Epithelial cell of proximal tubule (primary cell): ENCODE results near the gene GUCY1A2. TPM values are rescaled to one million over a fixed set of nuclear protein-coding genes. Genes with fewer than 3 reads are reported as not detected.

Experiments
- DNase-seq: peaks from one replicate; pipeline ENCODE4 v3.0.0-alpha.2; 2011; ENCODE audit warnings: low read depth
- H3K4me3 ChIP-seq: 2 replicates; pipeline ENCODE4 v1.5.1; 2011; ENCODE audit warnings: low read depth, mild to moderate bottlenecking, low read length
- CTCF ChIP-seq: conservative IDR thresholded peaks from 2 replicates; pipeline ENCODE4 v1.5.1; 2012; ENCODE audit warnings: low read depth, mild to moderate bottlenecking, low read length
- total RNA-seq: library from RNA; depleted of rRNA; stranded (reverse); fragments of >200 nt; gene quantifications from 2 replicates; pipeline ENCODE4 v1.2.3, GENCODE V29; 2015

GUCY1A2 gene
- total RNA-seq, 1 donor from 2014 or later: 0.06 TPM

- DNase-seq: no peak
- H3K4me3 ChIP-seq: no peak overlapping the region
- no peak for TF ChIP-seq CTCF
Observed at GRCh38 chr11:106668147-106668546, 350.1 kb downstream of the GUCY1A2 start.

GRCh38 chr11:106656646-106657045, 361.6 kb downstream of the GUCY1A2 start:
- no peak overlapping the region for H3K4me3 ChIP-seq
- DNase-seq: no peak
- no peak for TF ChIP-seq CTCF

GRCh38 chr11:106644824-106645223, 373.5 kb downstream of the GUCY1A2 start:
- TF ChIP-seq CTCF: no peak
- no peak overlapping the region for H3K4me3 ChIP-seq
- peak; percentile 26 for DNase-seq

GRCh38 chr11:106642331-106642730, 375.9 kb downstream of the GUCY1A2 start:
- no peak for TF ChIP-seq CTCF
- no peak for DNase-seq
- H3K4me3 ChIP-seq: no peak overlapping the region

GRCh38 chr11:106632283-106632682, 386.0 kb downstream of the GUCY1A2 start:
- TF ChIP-seq CTCF: no peak
- H3K4me3 ChIP-seq: no peak overlapping the region
- no peak for DNase-seq

GRCh38 chr11:106627694-106628093, 390.6 kb downstream of the GUCY1A2 start:
- TF ChIP-seq CTCF: no peak

GRCh38 chr11:106625566-106625965, 392.7 kb downstream of the GUCY1A2 start:
- TF ChIP-seq CTCF: no peak
- DNase-seq: no peak

More at GRCh38 chr11:106627694-106628093, 390.6 kb downstream of the GUCY1A2 start:
- no peak for DNase-seq
- H3K4me3 ChIP-seq: no peak overlapping the region

More at GRCh38 chr11:106625566-106625965, 392.7 kb downstream of the GUCY1A2 start:
- H3K4me3 ChIP-seq: no peak overlapping the region
